HG03159 (cell line): ENCODE measurements around the gene ABCB7.
"Not testable (repeated sequence)": the region's sequence is repeated elsewhere in the genome, so short reads cannot be mapped to it uniquely, and the experiment has no call there.

Experiments
- ATAC-seq: cut with Tn5 transposase; IDR thresholded peaks from one replicate; pipeline ENCODE4 v1.9.1; 2021; ENCODE audit warnings: mild to moderate bottlenecking, moderate library complexity; ENCODE audit not compliant: unreplicated experiment

The ABCB7 gene

GRCh38 chrX:75106772-75107171 lies 49.3 kb downstream of the ABCB7 start:
- no peak for ATAC-seq

DNA sequence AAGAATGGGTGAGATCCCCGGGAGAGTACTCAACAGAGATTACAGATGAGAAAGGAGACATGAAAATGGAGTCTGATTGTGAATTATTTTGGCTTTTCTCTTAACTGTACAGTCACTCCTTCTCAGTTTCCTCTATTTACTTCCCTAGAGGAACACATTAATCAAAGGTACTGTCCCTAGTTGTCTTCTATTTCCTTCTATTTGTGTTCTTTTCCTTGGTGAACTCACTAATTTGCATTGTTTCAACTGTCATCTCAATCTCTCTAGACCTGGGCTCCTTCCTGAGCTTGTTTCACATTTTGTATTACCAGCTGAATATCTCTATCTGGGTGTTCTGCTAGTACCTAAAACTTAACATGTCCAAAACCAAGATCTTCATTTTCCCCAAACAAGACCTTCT lies 59.8 kb downstream of the ABCB7 start:
- ATAC-seq, result no peak

DNA sequence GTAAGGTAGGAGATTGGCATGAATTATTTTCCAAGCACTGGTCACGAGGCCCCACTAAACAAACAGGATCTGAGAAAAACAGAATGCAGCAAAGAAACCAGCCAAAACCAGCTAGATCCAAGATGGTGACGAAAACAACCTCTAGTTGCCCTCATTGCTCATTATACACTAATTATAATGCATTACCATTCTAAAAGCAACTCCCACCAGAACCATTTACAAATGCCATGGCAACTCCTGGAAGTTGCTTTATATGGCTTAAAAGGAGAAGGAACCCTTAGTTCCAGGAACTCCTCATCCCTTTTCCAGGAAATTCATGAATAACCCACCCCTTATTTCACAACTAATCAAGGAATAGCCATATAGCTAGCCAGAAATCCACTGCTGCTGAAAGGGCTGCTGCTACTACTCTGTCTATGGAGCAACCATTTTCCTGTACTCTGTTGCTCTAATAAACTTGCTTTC lies 69.3 kb downstream of the ABCB7 start:
- no peak for ATAC-seq

DNA sequence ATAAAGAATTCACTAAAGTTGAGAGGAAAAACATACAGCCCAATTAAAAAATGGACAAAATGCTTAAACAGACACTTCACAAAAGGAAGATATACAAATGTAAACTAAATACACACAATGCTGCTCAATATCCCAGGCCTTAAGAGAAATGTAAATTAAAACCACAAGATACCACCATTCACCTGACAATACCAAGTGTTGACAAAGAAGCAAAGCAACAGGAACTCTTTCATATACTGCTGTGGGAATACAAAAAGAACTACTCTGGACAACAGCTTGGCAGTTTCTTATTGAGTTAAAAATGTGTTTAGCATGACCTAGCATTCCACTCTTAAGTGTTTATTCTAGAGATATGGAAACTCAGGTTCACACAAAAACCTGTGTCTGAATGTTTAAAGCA lies 71.3 kb downstream of the ABCB7 start:
- ATAC-seq, result no peak

DNA sequence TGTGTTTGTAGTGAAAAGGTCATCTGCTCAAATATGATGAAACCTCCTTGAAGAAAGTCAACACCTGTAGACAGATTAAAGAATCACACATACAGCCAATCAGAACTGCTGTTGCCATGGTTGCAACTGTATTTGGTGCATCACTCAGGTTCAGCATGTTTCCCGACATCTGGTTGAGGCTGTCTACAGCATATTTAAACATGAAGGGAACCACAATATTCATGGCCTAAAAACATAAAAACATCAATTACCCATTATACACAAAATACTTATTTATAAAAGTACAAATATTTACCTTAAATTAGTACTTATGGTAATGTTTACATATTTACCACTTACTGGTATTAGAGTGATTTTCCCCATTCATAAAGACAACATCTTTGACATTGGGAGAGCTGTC lies 79.7 kb downstream of the ABCB7 start:
- ATAC-seq, result no peak

DNA sequence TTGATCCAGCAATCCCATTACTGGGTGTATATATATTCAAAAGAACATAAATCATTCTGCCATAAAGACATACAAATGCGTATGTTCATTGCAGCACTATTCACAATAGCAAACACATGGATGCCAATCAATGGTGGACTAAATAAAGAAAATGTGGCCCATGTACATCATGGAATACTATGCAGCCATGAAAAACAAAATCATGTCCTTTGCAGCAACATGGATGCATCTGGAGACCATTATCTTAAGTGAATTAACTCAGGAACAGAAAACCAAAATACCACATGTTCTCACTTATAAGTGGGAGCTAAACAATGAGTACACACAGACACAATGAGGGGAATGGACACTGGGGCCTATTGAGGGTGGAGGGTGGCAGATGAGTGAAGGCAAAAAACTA lies 81.6 kb downstream of the ABCB7 start:
- ATAC-seq, result no peak

- ATAC-seq, result no peak
These were observed 84.7 kb downstream of the ABCB7 start for GRCh38 chrX:75071334-75071733.

GRCh38 chrX:75067931-75068330 lies 88.2 kb downstream of the ABCB7 start:
- ATAC-seq, result no peak

DNA sequence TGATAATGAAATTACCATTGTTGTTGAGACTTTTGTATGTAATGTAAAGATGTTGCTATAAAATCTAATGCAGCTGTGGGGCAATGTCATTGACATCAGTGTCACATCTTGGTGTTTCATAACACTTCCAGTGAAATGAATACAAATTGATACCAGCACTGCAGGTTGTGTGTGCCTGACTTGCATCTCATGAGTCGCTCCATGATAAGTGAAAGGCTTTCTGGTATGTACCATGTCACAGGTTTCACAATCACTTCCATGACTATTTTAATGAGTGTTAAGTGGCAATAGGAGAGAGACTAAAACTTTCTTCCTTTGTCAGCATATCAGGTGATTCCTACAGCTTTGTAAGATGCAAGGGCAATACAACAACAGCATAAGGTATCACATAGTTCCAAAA lies 94.4 kb downstream of the ABCB7 start:
- no peak for ATAC-seq

DNA sequence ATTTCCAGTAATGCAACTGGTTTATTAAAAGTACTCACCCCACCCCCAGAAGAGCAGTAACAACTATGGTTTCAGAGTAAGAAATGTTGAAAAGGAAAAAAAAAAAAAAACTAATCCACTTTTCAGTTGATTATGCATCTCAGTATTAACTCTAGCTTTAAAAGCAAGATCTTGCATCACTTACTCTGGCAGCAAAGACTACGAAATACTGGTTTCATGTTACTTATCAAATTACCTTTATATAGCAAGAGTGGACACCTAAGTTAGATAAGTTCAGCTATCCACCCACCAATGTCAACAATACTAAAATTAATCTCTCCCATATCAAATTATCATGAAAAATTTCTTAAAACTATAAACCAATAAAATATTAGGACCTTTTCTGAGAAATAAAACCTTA lies 105.0 kb downstream of the ABCB7 start:
- ATAC-seq, result no peak

DNA sequence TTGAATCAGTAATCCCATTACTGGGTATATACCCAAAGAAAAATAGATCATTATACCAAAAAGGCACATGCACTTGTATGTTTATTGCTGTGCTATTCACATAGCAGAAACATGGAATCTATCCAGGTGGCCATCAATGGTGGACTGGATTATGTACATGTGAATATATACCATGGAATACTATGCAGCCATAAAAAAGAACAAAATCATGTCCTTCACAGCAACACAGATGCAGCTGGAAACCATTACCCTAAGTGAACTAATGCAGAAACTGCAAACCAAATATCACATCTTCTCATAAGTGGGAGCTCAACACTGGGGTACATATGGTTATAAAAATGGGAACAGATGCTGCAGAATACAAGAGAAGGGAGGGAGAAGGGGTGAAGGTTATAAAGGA lies 110.7 kb downstream of the ABCB7 start:
- ATAC-seq, result no peak

DNA sequence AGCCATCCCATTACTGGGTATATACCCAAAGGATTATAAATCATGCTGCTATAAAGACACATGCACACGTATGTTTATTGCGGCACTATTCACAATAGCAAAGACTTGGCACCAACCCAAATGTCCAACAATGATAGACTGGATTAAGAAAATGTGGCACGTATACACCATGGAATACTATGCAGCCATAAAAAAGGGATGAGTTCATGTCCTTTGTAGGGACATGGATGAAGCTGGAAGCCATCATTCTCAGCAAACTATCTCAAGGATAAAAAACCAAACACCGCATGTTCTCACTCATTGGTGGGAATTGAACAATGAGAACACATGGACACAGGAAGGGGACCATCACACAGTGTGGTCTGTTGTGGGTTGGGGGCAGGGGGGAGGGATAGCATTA lies 111.9 kb downstream of the ABCB7 start:
- ATAC-seq, result not testable (repeated sequence)

GRCh38 chrX:75038925-75039324 lies 117.2 kb downstream of the ABCB7 start:
- no peak for ATAC-seq
